ENCODE results near the gene CEP85.

Gene CEP85

DNA sequence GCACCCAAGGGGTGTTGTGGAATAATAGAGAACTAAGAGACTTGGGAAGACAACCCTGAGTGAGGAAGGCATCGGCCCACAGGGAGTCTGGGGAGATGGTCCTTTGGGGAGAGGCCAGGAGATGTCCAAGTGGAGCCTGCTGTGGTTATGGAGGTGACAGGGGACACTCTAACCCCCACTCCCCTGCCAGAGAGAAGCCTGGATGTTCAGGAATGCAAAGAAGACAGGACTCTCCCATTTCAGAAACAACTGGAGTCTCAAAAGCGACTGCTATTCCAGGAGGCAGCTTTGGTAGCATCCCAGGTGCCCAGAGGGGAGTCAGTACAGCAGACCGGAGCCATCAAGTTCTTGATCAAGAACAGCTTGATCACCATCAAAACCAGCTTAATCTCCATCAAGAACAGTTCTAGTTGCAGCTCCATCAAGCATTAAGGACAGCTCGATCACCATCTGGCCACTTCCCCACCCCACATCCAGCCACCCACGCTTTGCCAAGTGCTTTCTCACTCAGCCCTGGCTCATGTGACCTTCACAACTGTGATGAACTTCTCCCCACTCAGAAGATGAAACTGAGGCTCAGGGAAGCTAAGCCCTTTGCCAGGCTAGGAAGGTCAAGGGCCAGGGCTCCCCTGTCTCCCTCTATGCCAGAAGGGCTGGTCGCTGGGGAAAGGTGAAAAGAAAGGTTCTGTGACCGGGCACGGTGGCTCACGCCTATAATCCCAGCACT, 84.5 kb downstream of the CEP85 start:
- peak; percentile 51 for DNase-seq

DNA sequence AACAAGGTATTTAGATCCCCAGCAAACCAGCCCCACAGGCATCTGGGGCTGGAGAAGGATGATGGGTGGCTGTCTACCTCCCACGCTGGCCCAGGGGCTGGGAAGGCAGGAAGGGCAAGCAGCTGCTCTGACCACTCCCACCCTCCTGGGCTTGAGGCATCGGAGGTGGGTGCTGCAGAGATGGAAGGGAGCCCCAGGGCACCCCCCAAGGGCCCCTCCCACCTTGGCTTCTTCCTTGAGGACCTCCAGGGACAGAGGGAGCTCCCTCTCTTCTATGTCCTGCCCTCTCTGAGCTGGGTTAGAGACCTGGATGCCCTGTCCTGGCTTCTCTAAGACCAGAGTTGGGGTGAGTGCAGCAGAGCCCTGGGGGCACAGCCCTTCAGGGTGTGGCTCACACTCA, 86.9 kb downstream of the CEP85 start:
- no peak for DNase-seq

DNA sequence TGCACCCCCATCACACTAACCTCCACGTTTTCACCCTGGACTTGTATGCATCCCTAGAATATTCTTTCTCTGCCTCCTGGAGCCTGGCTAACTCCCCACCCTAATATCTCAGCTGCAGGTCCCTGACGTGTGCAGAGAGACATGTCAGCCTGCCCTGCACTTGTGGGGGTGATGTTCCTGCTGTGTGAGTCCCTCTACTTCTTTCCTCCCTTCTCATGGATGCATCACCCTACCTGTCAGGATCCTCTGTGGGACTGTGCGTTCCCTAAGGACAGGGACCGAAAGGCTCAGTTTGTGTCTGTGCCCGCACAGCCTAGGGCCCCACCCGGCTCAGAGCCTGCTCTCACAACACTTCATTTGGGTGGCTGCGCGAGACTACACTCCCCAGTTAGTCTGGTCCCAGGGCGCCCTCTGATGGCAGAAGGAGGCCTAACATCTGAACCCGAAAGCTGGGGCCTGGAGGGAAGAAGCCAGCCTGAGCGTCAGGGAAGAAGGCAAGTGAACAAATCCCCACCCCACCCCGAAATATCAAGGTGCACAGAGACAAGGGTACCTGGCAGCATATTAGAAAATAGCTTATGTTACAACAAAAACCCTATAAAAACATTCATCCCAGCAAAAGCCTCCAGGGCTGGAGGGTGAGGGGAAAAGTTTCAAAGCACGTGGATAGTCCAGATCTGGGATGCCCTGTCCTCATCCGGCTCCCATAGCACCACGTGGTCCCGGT, 87.5 kb downstream of the CEP85 start:
- peak; percentile 78 for DNase-seq

DNA sequence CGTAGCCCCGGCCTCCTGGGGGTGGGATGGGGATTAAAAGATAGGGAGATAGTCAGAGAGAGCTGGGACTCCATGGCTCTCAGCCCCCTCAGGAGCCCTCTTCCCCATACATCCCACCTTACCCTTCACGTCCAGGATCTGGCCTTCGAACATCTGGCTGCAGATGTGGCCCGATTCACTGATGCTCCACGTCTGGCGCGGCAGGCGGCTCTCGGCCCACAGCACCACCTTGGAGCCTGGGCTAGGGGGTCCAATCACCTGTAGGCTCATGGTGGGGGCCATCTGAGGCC, 88.0 kb downstream of the CEP85 start:
- no peak for DNase-seq

DNA sequence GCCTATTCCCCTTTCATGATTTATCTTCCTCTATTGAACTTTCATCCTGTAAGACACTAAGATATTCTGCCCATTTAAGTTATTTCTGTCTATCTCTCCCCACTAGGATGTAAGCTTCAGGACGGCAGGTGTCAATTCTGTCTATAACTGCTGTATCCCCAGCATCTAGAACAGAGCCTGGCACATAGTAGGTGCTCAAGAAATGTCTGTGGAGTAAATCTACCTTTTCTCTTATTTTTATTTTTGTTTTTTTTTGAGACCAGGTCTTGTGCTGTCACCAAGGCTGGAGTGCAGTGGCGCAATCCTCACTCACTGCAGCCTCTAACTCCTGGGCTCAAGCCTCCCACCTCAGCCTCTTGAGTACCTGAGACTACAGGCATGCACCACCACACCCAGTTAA, 89.4 kb downstream of the CEP85 start:
- no peak for DNase-seq

DNA sequence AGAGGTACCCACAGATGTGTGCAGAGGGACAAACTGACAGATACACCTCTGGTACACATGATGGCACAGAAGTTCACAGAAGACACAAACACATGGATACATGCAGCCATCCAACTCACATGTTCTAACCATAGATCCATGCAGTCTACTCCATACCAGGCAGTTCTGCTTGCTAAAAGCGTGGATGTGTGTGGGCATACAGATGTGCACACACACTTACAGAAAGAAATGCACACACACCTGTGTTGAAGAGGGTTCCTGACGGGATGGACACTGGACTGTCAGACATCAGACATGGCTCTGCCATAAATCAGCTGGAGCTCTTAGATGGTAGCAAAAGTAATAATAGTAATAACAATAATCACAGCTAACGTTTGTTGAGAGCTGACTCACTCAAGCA, 90.5 kb downstream of the CEP85 start:
- no peak for DNase-seq

DNA sequence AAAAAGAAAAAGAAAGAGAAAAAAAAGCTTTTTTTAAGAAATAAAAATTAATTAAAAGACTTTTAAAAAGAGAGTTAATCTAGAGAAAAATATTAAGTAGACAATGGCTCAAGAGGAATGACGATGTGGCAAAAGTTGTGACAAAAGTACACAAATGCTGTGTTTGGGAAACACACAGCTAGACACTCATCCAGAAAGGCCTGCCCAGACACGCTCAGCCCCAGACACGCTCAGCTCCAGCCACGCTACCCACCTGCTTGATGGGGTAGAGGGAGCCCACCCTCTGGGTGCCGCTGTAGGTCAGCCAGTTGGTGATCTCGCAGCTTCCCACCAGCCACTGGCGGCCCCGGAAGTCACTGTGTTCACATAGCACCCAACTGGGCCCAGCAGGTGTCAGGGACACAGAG, 94.0 kb downstream of the CEP85 start:
- no peak for DNase-seq
